Measurements from ENCODE around the gene SH3RF1.
"Not testable (repeated sequence)": the region's sequence is repeated elsewhere in the genome, so short reads cannot be mapped to it uniquely, and the experiment has no call there.

Gene SH3RF1

DNA sequence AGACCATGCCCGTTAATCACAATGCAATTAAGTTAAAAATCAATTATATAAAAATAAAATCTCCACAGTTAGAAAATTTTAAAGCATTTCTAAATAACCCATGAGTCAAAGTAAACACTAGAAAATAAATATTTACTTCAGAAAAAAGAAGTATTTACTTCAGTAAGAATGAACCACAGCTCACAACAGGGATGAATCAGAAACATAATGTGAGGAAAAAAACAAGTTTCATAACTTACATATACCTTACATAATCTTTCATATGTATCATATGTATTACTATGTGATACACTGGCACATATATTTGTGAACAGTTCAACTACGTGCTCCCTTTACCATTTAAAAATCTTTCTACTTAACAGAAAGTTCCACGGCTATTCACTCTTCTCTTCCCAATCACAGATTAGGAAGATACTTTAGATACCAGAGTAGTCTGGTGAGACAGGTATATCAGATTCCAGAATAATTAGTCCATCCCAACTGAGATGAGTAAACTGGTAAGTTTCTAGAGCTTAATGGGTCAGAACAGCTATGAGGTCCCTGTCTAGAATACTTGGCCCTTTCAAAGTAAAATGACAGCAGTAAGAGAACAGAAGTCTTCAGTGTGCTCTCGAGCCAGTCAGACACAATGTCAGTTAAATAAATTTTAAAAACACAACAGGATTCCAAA, 70.3 kb downstream of the SH3RF1 start:
- DNase-seq (ENCODE audit: low read depth): no peak

DNA sequence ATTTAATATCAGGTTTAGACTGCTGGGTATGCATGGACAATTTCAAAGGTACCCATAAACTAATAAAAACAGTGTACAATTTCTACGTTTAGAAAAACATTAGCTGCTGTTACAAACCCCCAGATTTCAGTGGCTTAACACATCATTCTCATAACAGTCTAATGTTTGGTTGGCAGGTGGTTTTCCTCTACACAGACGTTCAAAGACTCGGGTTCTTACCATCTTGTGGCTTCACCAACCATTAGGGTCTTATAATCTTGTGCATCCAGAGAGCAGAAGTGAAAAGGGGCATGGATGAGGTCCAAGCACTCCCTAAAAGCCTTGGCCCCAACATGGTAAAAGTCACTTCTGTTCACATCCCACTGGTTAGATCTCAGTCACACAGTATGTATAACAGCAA, 71.6 kb downstream of the SH3RF1 start:
- no peak for DNase-seq (ENCODE audit: low read depth)

GRCh38 chr4:169198167-169198566, 72.6 kb downstream of the SH3RF1 start:
- no peak for DNase-seq (ENCODE audit: low read depth)

DNA sequence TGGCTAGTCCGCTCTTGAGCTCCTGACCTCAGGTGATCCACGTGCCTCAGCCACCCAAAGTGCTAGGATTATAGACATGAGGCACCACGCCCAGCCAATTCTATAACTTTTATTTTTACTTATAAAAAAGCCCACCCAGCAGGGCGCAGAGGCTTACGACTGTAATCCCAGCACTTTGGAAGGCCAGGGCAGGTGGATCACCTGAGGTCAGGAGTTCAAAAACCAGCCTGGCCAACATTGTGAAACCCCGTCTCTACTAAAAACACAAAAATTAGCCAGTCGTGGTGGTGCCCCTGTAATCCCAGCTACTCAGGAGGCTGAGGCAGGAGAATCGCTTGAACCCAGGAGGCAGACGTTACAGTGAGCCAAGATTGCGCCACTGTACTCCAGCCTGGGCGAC, 73.5 kb downstream of the SH3RF1 start:
- not testable (repeated sequence) for DNase-seq (ENCODE audit: low read depth)

GRCh38 chr4:169195032-169195431, 75.7 kb downstream of the SH3RF1 start:
- DNase-seq (ENCODE audit: low read depth): no peak

DNA sequence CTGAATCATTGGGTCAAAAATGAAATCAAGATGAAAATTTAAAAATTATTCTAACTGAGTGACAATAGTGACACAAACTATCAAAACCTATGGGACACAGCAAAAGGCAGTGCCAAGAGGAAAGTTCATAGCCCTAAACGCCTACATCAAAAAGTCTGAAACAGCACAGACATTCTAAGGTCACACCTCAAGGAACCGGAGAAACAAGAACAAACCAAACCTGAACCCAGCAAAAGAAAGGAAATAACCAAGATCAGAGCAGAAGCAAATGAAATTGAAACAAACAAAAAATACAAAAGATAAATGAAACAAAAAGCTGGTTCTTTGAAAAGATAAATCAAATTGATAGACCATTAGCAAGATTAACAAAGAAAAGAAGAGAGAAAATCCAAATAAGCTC, 80.8 kb downstream of the SH3RF1 start:
- DNase-seq (ENCODE audit: low read depth): not testable (repeated sequence)

- DNase-seq (ENCODE audit: low read depth): no peak
Measured at GRCh38 chr4:169189372-169189771, 81.4 kb downstream of the SH3RF1 start.

- no peak for DNase-seq (ENCODE audit: low read depth)
Measured at GRCh38 chr4:169188204-169188603, 82.6 kb downstream of the SH3RF1 start.

GRCh38 chr4:169185133-169185956, 85.4 kb downstream of the SH3RF1 start:
- no peak for DNase-seq (ENCODE audit: low read depth)

- no peak for DNase-seq (ENCODE audit: low read depth)
Measured at GRCh38 chr4:169184686-169185085, 86.1 kb downstream of the SH3RF1 start.

DNA sequence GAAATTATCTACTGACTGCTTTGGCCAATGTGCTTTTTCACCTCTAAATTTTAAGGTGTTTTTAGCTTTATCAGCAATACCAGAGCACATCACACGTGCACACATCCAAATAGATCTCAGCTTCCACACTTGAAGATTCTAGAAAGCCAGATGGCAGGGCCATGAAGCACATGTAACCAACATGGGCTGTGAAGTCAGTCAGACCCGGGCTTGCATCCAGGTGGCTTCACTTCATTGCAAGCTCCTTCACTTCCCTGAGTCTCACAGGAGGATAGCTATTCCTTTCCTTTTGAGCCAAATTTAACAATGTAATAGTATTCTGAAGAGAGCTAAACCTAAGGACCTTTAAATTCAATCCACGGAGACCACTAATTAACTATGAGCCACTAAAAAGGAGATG, 86.5 kb downstream of the SH3RF1 start:
- DNase-seq (ENCODE audit: low read depth): no peak

DNA sequence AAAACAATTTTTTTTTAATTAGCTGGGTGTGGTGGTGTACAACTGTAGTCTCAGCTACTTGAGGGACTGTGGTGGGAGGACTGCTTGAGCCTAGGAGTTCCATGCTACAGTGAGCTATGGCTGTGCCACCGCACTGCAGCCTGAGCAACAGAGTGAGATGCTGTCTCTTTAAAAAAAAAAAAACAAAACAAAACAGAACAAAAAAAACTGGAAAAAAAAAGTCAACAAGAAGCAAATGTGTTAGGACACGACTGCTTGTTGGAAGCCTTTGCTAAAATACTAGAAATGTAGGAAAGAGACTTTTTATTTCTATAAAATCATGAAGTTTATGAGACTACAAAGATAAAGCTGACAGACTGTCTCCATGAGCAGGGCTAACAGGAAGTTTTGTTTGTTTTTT, 87.2 kb downstream of the SH3RF1 start:
- DNase-seq (ENCODE audit: low read depth): no peak

DNA sequence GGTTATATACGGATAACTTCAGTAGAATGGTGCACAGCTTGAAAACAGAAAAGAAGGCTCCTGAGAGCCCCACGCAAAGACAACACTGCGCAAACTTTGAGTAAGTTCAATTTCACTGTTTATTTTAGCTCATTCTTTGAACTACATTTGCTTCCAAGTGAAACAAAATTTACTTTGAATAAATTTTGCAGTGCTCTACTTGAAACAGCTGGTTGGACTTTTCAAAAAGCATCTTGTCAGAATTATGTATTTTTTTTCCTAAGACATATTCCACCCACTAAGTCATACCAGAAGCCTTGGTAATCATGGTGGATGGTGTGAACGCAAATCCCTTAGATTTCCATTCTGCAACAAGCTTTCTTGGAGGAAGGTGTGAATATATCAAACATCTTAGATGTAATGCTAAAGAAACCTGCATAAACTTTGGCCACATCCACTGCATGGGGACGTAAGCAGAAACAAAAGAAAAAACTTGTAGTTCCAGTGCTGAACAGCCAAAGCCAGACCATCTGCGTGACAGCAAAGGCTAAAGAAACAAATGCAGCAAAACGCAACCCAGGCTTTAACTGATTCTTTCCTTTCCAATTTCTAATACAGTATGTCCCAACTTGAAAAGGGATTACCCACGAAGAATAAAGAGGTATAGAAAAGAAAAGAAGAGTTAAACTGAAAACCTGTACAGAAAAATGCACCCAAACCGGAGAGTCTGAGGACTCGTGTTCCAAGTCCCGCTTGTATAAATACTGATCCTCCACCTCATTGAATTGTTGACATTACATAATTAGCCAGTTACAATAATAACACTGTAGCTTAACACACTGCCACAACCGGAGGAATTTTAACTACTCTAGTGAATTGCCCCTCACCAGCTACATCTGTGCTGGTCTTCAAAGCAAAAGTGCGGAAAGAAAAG, 90.9 kb downstream of the SH3RF1 start:
- DNase-seq (ENCODE audit: low read depth): no peak

DNA sequence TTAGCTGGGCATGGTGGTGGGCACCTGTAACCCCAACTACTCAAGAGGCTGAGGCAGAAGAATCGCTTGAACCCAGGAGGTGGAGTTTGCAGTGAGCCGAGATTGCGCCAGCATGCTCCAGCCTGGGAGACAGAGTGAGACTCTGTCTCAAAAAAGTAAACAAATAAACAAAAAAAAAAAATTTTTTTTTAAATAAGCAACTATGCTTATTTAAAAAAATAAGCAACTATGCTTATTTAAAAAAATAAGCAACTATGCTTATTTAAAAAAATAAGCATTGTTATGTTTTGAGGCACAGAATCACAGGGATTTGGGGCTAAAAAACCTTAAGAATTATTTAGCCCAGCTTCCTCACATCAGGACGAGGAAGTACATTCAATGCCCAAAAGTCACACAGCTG, 92.7 kb downstream of the SH3RF1 start:
- DNase-seq (ENCODE audit: low read depth): not testable (repeated sequence)

- no peak for DNase-seq (ENCODE audit: low read depth)
Measured at GRCh38 chr4:169175476-169175875, 95.3 kb downstream of the SH3RF1 start.

DNA sequence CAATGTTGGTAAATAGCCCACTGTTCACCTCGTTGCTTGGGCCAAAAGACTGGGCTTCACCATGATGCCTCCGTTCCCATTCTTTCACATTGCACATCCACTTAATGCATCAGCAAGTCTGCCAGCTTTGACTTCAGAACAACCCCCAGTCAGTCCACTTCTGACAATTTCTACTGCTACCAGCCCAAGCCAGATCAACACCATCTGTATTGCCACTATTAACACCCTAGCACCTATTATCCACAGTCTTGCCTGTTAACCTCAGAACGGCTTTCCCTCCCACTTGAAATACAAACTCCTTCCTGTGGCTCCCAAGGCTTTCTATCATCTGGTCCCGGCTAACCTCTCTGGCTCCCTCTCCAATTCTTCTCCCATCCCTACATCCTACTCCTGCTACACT, 95.7 kb downstream of the SH3RF1 start:
- no peak for DNase-seq (ENCODE audit: low read depth)

DNA sequence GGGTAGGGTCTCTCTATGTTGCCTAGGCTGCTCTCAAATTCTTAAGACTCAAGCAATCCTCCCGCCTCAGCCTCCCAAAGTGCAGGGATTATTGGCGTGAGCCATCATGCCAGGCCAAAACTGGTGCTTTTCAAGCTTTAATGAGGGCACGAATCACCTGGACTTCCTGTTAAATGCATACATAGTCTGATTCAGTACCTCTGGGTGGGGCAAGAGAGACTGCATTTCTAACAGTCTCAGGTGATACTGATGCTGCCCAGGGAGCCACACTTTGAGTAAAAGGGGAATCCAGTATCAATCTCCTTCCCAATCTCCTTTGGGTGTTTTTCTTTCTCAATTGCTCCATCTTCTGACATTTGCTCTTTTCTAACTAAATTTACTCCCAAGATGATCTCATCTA, 96.5 kb downstream of the SH3RF1 start:
- DNase-seq (ENCODE audit: low read depth): no peak

DNA sequence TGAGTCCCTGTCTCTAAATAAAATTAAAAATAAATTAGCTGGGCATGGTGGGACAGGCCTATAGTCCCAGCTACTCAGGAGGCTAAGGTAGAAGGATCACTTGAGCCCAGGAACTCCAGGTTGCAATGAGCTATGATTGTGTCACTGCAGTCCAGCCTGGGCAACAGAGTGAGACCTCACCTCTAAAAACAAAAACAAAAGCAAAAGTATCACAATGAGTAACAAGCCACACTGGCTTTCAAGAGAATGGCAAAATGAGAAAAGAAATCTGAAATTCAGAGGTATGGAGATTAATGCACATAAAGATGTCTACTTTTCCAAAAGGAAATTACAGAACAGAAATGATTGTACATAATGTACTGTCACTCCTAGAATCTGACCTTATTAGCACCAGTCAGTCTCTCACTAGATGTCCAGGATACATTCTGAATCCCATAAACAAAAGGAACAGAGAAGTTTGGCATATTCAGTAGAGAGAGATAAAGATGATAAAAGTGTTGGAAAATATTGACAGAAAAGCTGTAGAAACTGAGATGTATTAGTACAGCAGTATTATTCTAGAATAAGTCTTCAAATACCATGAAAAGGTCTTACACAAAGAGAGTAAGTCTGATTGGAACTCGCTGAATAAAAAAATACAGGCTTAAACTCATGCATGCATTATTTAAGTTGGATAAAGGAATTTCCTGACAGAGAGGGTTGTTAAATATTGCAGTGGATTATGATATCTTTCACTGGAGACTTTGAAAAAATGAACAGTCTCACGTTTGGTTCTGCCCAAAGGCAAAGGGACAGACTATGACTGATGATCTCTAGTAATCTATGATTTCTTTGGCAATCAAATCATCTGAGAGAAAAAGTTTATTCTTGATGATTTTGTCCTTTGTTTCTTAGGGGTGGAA, 102.5 kb downstream of the SH3RF1 start:
- DNase-seq (ENCODE audit: low read depth): no peak

GRCh38 chr4:169164669-169165415, 105.9 kb downstream of the SH3RF1 start:
- peak; percentile 87 for DNase-seq (ENCODE audit: low read depth)

GRCh38 chr4:169163947-169164668, 106.6 kb downstream of the SH3RF1 start:
- no peak for DNase-seq (ENCODE audit: low read depth)
